HEK293T (cell line): ENCODE results near the gene MYLK4.

Source experiments
- CTCF ChIA-PET: fragments of 350-600 bp; formaldehyde crosslinking; extraction: SDS; loops from one replicate; lab custom pipeline; 2021; ENCODE audit warnings: antibody characterized with exemption, inconsistent platforms; lab: Yijun Ruan, JAX
- POLR2A ChIA-PET: fragments of 350-600 bp; formaldehyde crosslinking; extraction: SDS; loops from one replicate; lab custom pipeline; 2020; ENCODE audit warnings: antibody characterized with exemption, inconsistent platforms; lab: Yijun Ruan, JAX
- DNase-seq: peaks from one replicate; pipeline ENCODE4 v3.0.0; 2012; ENCODE audit warnings: mixed read lengths; ENCODE audit errors: extremely low spot score
- ARNT ChIP-seq: fragments of 450-650 bp; IDR thresholded peaks from 2 replicates; pipeline ENCODE4 v1.6.1; 2017; ENCODE audit warnings: mild to moderate bottlenecking
- BHLHE40 ChIP-seq: fragments of 450-650 bp; IDR thresholded peaks from 2 replicates; pipeline ENCODE4 v1.6.1; 2016; ENCODE audit warnings: mild to moderate bottlenecking, moderate library complexity, borderline replicate concordance
- CTBP1 ChIP-seq: fragments of 450-650 bp; IDR thresholded peaks from 2 replicates; pipeline ENCODE4 v1.6.1; 2016; ENCODE audit warnings: borderline replicate concordance
- ELF4 ChIP-seq: fragments of 450-650 bp; IDR thresholded peaks from 2 replicates; pipeline ENCODE4 v1.6.1; 2017; ENCODE audit warnings: antibody characterized with exemption
- FOXA1 ChIP-seq: fragments of 450-650 bp; IDR thresholded peaks from 2 replicates; pipeline ENCODE4 v1.6.1; 2016; ENCODE audit warnings: mild to moderate bottlenecking
- FOXK2 ChIP-seq: fragments of 450-650 bp; IDR thresholded peaks from 2 replicates; pipeline ENCODE4 v1.6.1; 2016; ENCODE audit warnings: mild to moderate bottlenecking
- FOXM1 ChIP-seq: fragments of 450-650 bp; IDR thresholded peaks from 2 replicates; pipeline ENCODE4 v1.6.1; 2017; ENCODE audit warnings: mild to moderate bottlenecking, borderline replicate concordance
- HDGF ChIP-seq: fragments of 450-650 bp; IDR thresholded peaks from 2 replicates; pipeline ENCODE4 v1.6.1; 2017; ENCODE audit warnings: antibody characterized with exemption, borderline replicate concordance
- L3MBTL2 ChIP-seq: fragments of 450-650 bp; conservative IDR thresholded peaks from 2 replicates; pipeline ENCODE4 v1.6.1; 2016; ENCODE audit warnings: mild to moderate bottlenecking
- LEF1 ChIP-seq: fragments of 450-650 bp; IDR thresholded peaks from 2 replicates; pipeline ENCODE4 v1.6.1; 2017; ENCODE audit warnings: mild to moderate bottlenecking, borderline replicate concordance
- NFRKB ChIP-seq: fragments of 450-650 bp; IDR thresholded peaks from 2 replicates; pipeline ENCODE4 v1.6.1; 2016; ENCODE audit warnings: mild to moderate bottlenecking, moderate library complexity
- SP1 ChIP-seq: fragments of 450-650 bp; IDR thresholded peaks from 2 replicates; pipeline ENCODE4 v1.6.1; 2017
- SUZ12 ChIP-seq: fragments of 450-650 bp; IDR thresholded peaks from 2 replicates; pipeline ENCODE4 v1.6.1; 2016; ENCODE audit warnings: mild to moderate bottlenecking
- TARDBP ChIP-seq: fragments of 450-650 bp; IDR thresholded peaks from 2 replicates; pipeline ENCODE4 v1.6.1; 2016
- ZNF384 ChIP-seq: fragments of 450-650 bp; IDR thresholded peaks from 2 replicates; pipeline ENCODE4 v1.6.1; 2016
- TF ChIP-seq, protein P1 (sequence below): fragments of 450-650 bp; IDR thresholded peaks from 2 replicates; pipeline ENCODE4 v1.6.1; 2016

Gene MYLK4

GRCh38 chr6:2750832-2751231 lies at the start of gene MYLK4:
TSS of gene MYLK4 (minus strand) at chr6:2750922. CDS start at chr6:2749294, 1,628 bp downstream.
- CTCF ChIA-PET = interaction anchor here (0.6 to 4.0 kb wide), 12 partner anchors 8 to 239 kb away, joined by 3 to 46 read pairs (median 4); no protein-coding TSS in a partner anchor
- POLR2A ChIA-PET = interaction anchor here (0.9 kb wide), 1 partner anchor 13 kb away, joined by 4 read pairs; no protein-coding TSS in a partner anchor
- DNase-seq = no peak
- TF ChIP-seq SUZ12 = no peak
- TF ChIP-seq SP1 = no peak
- no peak for TF ChIP-seq FOXA1
- no peak for TF ChIP-seq ZNF384
- no peak for TF ChIP-seq FOXM1
- no peak for TF ChIP-seq HDGF
- no peak for TF ChIP-seq ELF4
- TF ChIP-seq BHLHE40 = no peak
- no peak for TF ChIP-seq FOXK2

DNA sequence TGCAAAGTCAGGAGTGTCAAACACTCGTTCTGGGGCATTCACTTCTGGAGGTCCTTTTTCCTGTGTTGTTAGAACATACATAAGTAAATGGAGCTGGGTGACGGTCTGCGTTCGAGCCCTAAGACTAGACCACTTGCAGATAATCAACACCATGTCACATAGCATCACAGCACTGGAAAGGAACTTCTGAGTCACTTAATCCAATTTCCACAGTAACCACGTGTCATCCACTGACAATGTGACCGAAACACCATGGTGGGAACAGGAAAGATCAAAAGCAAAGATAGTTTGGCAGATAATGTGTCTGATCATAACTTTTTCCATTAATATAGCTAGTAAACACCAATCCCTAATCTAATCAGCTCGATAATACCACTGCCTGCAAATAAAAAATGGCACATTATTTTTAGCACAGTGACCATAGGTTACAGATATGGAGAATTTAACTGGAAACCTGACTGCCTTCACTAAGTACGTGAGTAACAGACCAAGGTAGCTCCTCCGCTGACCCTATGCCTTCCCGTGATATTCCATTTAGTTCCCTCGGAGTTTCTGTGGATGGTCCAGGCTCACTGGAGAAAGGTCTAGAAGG lies 49.3 kb upstream of the MYLK4 start:
- CTCF ChIA-PET = interaction anchor here (0.9 kb wide), 1 partner anchor 8 kb away, joined by 3 read pairs; no protein-coding TSS in a partner anchor
- POLR2A ChIA-PET = no interaction called here
- no peak for DNase-seq
- TF ChIP-seq FOXM1 (no peak), L3MBTL2 (no peak), FOXA1 (no peak), SUZ12 (no peak)

DNA sequence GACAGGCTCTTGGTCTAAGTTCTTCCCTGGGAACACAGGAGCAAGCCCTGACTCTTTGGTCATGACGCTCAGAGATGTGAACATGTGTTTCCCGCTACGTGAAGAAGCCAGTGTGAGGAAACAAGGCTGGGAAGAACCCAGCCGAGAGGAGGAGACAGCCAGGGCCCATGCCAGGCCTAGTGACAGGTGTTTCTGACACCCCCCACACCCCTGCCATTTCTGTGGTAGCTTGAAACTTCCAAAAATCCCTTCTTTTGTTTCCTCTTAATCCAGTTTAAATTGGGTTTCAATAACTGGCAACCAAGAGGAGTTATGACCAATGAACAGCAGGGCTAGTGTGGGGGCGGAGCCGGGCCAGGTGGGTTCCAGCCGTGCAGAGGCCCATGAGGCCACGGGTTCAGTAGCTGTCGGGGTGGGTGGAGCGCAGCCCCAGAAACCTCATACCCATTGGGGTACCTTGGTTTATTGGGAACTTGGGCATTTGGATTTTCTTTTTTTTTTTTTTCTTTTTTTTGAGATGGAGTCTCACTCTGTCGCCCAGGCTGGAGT lies 47.9 kb upstream of the MYLK4 start:
- ChIA-PET CTCF (interaction anchor here (0.6 kb wide), 1 partner anchor 1047 kb away, joined by 3 read pairs; no protein-coding TSS in a partner anchor), POLR2A (no interaction called here)
- no peak for DNase-seq
- TF ChIP-seq ELF4 = no peak
- no peak for TF ChIP-seq FOXM1

DNA sequence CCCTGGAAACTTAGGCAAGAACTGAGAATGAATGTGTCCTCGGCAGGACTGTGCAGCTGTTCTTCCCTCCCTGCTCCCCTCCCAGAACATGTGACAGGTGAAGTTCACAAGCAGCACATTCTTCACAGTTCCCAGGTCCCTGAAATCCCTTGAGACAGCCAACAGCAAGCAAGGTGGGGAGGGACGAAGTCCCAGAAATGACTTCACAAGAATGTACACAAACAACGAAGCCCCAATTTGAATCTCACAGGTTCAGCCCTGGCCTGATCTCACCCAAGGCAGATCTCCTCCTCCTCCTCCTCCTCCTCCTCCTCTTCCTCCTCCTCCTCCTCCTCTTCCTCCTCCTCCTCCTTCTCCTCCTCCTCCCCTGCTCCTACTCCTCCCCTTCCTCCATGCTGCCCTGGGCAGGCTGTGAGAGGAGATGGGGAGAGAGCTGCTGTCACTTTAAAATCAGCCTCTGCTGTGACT lies 46.9 kb upstream of the MYLK4 start:
- POLR2A ChIA-PET = interaction anchor here (0.8 to 1.5 kb wide), 2 partner anchors 49 to 193 kb away, joined by 3 to 4 read pairs; no protein-coding TSS in a partner anchor
- CTCF ChIA-PET = no interaction called here
- no peak for DNase-seq
- TF ChIP-seq NFRKB = no peak
- TF ChIP-seq BHLHE40 = no peak
- no peak for TF ChIP-seq LEF1
- TF ChIP-seq ARNT = no peak
- no peak for TF ChIP-seq ELF4
- no peak for TF ChIP-seq FOXK2
- TF ChIP-seq FOXA1 = no peak
- TF ChIP-seq FOXM1 = no peak
- TF ChIP-seq SUZ12 = no peak
- TF ChIP-seq, protein P1, sequence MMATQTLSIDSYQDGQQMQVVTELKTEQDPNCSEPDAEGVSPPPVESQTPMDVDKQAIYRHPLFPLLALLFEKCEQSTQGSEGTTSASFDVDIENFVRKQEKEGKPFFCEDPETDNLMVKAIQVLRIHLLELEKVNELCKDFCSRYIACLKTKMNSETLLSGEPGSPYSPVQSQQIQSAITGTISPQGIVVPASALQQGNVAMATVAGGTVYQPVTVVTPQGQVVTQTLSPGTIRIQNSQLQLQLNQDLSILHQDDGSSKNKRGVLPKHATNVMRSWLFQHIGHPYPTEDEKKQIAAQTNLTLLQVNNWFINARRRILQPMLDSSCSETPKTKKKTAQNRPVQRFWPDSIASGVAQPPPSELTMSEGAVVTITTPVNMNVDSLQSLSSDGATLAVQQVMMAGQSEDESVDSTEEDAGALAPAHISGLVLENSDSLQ = no peak
- TF ChIP-seq CTBP1 = no peak
- no peak for TF ChIP-seq ZNF384
- TF ChIP-seq HDGF = no peak

GRCh38 chr6:2796861-2797260 lies 46.1 kb upstream of the MYLK4 start:
- POLR2A ChIA-PET = interaction anchor here (0.8 to 1.5 kb wide), 2 partner anchors 50 to 193 kb away, joined by 3 to 4 read pairs; no protein-coding TSS in a partner anchor
- no peak for DNase-seq
- CTCF ChIA-PET = no interaction called here
- TF ChIP-seq LEF1 (no peak), SP1 (no peak), ELF4 (no peak), CTBP1 (no peak), TARDBP (no peak), NFRKB (no peak), BHLHE40 (no peak), FOXM1 (no peak), FOXA1 (no peak), FOXK2 (no peak), SUZ12 (no peak), HDGF (no peak), ARNT (no peak), L3MBTL2 (no peak), ZNF384 (no peak)
- TF ChIP-seq, protein P1 = no peak

DNA sequence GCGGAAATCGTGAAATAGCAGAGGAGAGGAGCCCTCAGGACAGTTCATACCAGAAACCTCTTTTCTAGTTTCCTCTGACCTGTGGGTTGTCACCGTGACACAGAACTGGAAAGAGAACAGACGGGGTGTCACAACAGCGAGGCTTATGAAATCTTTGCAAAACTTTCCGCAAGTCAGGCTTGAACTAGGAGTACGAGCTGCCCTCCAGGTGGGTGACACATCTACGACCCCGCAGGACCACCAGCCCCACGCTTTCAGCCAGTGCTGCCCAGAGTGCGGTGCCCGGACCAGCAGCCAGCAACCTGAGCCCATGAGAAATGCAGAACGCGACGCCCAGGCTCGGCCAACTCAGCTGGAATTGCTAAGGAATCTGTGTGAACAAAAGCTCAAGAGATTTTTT lies 45.2 kb upstream of the MYLK4 start:
- TF ChIP-seq CTBP1 = no peak
- no peak for TF ChIP-seq TARDBP
- TF ChIP-seq ZNF384 = no peak
- no peak for TF ChIP-seq SP1
- TF ChIP-seq FOXA1 = no peak
- TF ChIP-seq FOXK2 = no peak
- TF ChIP-seq NFRKB = no peak
- no peak for TF ChIP-seq BHLHE40
- no peak for TF ChIP-seq FOXM1
- TF ChIP-seq, protein P1 = no peak
- TF ChIP-seq HDGF = no peak
- ChIA-PET CTCF (no interaction called here), POLR2A (no interaction called here)
- no peak for DNase-seq
